ENCODE results near the gene SUFU. TPM values are rescaled to one million over a fixed set of nuclear protein-coding genes. Genes with fewer than 3 reads are reported as not detected.

SUFU gene
- total and polyA plus RNA-seq, 2 experiments from 2014 or later, result 2.8 to 5.6 TPM

DNA sequence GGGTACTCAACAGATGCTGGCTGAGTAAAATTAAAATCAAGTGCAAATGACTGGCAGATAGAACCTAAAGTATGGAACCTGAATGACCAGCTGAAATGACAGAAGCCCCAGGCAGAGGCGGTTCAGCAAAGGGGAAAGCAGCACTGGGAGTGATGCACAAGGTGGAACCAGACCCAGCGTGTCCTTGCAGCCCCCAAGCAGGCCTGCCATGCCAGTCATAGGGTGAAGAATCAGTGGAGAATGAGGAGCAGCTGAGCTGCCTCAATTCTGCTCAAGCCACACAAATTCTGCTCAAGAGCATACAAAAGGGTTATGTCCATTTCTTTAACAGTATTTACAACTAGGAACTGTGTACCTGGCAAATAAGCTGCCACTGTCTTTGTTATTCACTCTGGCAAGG, 10.0 kb upstream of the SUFU start:
- peaks cover 55% of the 10 kb centered on the region for H4K20me1 ChIP-seq (replicated peaks; ENCODE audit: insufficient read depth)
- TF ChIP-seq EZH2 (IDR thresholded peaks at IDR 0.05; ENCODE audit: low read depth, unreplicated experiment) (no peak), POLR2AphosphoS5 (IDR thresholded peaks at IDR 0.05; ENCODE audit: low read depth) (no peak), NANOG (IDR thresholded peaks at IDR 0.05; ENCODE audit: borderline replicate concordance) (no peak), ZNF114 (CRISPR knock-in tag; IDR thresholded peaks at IDR 0.05) (no peak), REST (IDR thresholded peaks at IDR 0.05; ENCODE audit: unreplicated experiment) (no peak)
- Mint-ChIP-seq H3K9me3 (no peaks in the 10 kb centered on the region), H3K4me3 (no peak overlapping the region), H3K27me3 (ENCODE audit: insufficient read depth, low read depth, poor library complexity) (no peaks in the 10 kb centered on the region), H3K36me3 (ENCODE audit: low read depth) (peaks cover 9% of the 10 kb centered on the region), H3K4me1 (no peaks in the 10 kb centered on the region), H3K27ac (no peak overlapping the region)
- no peaks in the 10 kb centered on the region for H3K9me2 ChIP-seq (ENCODE audit: insufficient read depth)
- no peak overlapping the region for H3K27ac ChIP-seq (ENCODE audit: low read depth)
- no peak overlapping the region for H2AFZ ChIP-seq
- no peak overlapping the region for H3K4me2 ChIP-seq
- ATAC-seq (no peak), DNase-seq (ENCODE audit: low spot score) (no peak)
- H3K4me3 ChIP-seq, result no peak overlapping the region
- H3K79me2 ChIP-seq (replicated peaks; ENCODE audit: insufficient read depth), result peaks cover 53% of the 10 kb centered on the region
- H3F3A ChIP-seq (replicated peaks; ENCODE audit: low read depth), result no peaks in the 10 kb centered on the region
- H3K4me1 ChIP-seq (ENCODE audit: insufficient read depth), result no peaks in the 10 kb centered on the region
- no peaks in the 10 kb centered on the region for H3K27me3 ChIP-seq (ENCODE audit: insufficient read depth)
- H3K36me3 ChIP-seq (ENCODE audit: insufficient read depth), result peaks cover 10% of the 10 kb centered on the region; the same call in 1 of the 2 replicates

GRCh38 chr10:102497545-102497944, 6.2 kb upstream of the SUFU start:
- no peaks in the 10 kb centered on the region for H3K9me3 Mint-ChIP-seq
- Histone ChIP-seq H3K27me3 (ENCODE audit: insufficient read depth) (no peaks in the 10 kb centered on the region), H4K20me1 (replicated peaks; ENCODE audit: insufficient read depth) (peaks cover 58% of the 10 kb centered on the region), H3K27ac (ENCODE audit: low read depth) (no peak overlapping the region), H3K4me3 (no peak overlapping the region), H2AFZ (no peak overlapping the region), H3F3A (replicated peaks; ENCODE audit: low read depth) (0 out of 2 replicates have a peak, but pooled peaks cover 3% of the 10 kb centered on the region), H3K4me1 (ENCODE audit: insufficient read depth) (no peaks in the 10 kb centered on the region; the same call in 1 of the 2 replicates), H3K9me2 (ENCODE audit: insufficient read depth) (no peaks in the 10 kb centered on the region), H3K4me2 (no peak overlapping the region), H3K79me2 (replicated peaks; ENCODE audit: insufficient read depth) (peaks cover 82% of the 10 kb centered on the region), H3K36me3 (ENCODE audit: insufficient read depth) (no peaks in the 10 kb centered on the region)
- H3K27ac Mint-ChIP-seq, result no peak overlapping the region
- no peaks in the 10 kb centered on the region for H3K36me3 Mint-ChIP-seq (ENCODE audit: low read depth)
- H3K4me1 Mint-ChIP-seq, result no peaks in the 10 kb centered on the region
- no peak overlapping the region for H3K4me3 Mint-ChIP-seq
- ATAC-seq (no peak), DNase-seq (ENCODE audit: low spot score) (no peak)
- H3K27me3 Mint-ChIP-seq (ENCODE audit: insufficient read depth, low read depth, poor library complexity), result no peaks in the 10 kb centered on the region
- TF ChIP-seq EZH2phosphoT487 (IDR thresholded peaks at IDR 0.05; ENCODE audit: unreplicated experiment), result no peak
- TF ChIP-seq, protein P1, sequence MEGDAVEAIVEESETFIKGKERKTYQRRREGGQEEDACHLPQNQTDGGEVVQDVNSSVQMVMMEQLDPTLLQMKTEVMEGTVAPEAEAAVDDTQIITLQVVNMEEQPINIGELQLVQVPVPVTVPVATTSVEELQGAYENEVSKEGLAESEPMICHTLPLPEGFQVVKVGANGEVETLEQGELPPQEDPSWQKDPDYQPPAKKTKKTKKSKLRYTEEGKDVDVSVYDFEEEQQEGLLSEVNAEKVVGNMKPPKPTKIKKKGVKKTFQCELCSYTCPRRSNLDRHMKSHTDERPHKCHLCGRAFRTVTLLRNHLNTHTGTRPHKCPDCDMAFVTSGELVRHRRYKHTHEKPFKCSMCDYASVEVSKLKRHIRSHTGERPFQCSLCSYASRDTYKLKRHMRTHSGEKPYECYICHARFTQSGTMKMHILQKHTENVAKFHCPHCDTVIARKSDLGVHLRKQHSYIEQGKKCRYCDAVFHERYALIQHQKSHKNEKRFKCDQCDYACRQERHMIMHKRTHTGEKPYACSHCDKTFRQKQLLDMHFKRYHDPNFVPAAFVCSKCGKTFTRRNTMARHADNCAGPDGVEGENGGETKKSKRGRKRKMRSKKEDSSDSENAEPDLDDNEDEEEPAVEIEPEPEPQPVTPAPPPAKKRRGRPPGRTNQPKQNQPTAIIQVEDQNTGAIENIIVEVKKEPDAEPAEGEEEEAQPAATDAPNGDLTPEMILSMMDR (conservative IDR thresholded peaks at IDR 0.05; ENCODE audit: low read depth in 2 of 2), result no peak
- TF ChIP-seq CREB1 (CRISPR knock-in tag; IDR thresholded peaks at IDR 0.05; ENCODE audit: low read depth), result no peak
- TF ChIP-seq, protein P2, sequence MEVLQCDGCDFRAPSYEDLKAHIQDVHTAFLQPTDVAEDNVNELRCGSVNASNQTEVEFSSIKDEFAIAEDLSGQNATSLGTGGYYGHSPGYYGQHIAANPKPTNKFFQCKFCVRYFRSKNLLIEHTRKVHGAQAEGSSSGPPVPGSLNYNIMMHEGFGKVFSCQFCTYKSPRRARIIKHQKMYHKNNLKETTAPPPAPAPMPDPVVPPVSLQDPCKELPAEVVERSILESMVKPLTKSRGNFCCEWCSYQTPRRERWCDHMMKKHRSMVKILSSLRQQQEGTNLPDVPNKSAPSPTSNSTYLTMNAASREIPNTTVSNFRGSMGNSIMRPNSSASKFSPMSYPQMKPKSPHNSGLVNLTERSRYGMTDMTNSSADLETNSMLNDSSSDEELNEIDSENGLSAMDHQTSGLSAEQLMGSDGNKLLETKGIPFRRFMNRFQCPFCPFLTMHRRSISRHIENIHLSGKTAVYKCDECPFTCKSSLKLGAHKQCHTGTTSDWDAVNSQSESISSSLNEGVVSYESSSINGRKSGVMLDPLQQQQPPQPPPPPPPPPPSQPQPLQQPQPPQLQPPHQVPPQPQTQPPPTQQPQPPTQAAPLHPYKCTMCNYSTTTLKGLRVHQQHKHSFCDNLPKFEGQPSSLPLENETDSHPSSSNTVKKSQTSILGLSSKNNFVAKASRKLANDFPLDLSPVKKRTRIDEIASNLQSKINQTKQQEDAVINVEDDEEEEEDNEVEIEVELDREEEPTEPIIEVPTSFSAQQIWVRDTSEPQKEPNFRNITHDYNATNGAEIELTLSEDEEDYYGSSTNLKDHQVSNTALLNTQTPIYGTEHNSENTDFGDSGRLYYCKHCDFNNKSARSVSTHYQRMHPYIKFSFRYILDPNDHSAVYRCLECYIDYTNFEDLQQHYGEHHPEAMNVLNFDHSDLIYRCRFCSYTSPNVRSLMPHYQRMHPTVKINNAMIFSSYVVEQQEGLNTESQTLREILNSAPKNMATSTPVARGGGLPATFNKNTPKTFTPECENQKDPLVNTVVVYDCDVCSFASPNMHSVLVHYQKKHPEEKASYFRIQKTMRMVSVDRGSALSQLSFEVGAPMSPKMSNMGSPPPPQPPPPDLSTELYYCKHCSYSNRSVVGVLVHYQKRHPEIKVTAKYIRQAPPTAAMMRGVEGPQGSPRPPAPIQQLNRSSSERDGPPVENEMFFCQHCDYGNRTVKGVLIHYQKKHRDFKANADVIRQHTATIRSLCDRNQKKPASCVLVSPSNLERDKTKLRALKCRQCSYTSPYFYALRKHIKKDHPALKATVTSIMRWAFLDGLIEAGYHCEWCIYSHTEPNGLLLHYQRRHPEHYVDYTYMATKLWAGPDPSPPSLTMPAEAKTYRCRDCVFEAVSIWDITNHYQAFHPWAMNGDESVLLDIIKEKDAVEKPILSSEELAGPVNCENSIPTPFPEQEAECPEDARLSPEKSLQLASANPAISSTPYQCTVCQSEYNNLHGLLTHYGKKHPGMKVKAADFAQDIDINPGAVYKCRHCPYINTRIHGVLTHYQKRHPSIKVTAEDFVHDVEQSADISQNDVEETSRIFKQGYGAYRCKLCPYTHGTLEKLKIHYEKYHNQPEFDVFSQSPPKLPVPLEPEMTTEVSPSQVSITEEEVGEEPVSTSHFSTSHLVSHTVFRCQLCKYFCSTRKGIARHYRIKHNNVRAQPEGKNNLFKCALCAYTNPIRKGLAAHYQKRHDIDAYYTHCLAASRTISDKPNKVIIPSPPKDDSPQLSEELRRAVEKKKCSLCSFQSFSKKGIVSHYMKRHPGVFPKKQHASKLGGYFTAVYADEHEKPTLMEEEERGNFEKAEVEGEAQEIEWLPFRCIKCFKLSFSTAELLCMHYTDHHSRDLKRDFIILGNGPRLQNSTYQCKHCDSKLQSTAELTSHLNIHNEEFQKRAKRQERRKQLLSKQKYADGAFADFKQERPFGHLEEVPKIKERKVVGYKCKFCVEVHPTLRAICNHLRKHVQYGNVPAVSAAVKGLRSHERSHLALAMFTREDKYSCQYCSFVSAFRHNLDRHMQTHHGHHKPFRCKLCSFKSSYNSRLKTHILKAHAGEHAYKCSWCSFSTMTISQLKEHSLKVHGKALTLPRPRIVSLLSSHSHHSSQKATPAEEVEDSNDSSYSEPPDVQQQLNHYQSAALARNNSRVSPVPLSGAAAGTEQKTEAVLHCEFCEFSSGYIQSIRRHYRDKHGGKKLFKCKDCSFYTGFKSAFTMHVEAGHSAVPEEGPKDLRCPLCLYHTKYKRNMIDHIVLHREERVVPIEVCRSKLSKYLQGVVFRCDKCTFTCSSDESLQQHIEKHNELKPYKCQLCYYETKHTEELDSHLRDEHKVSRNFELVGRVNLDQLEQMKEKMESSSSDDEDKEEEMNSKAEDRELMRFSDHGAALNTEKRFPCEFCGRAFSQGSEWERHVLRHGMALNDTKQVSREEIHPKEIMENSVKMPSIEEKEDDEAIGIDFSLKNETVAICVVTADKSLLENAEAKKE (CRISPR knock-in tag; IDR thresholded peaks at IDR 0.05), result no peak
- no peak for TF ChIP-seq EZH2 (IDR thresholded peaks at IDR 0.05; ENCODE audit: low read depth, unreplicated experiment)
- no peak for TF ChIP-seq ETS1 (IDR thresholded peaks at IDR 0.05)
